ENCODE data around the gene LMAN2L. TPM values are rescaled to one million over a fixed set of nuclear protein-coding genes. Genes with fewer than 3 reads are reported as not detected.

The LMAN2L gene
- 10 to 100 TPM; 52.6 to 58.6 (median 53.8) TPM for polyA plus RNA-seq (ENCODE audit: insufficient read length in 3 of 3)

- DNase-seq (ENCODE audit: low read depth in 3 of 3, low spot score in 2 of 3), result peak; percentile 85 to 96 (median 95)
Measured at GRCh38 chr2:96739633-96740428, at the start of gene LMAN2L. Gene LMAN2L (minus strand): TSS chr2:96740064. CDS start chr2:96740040, 24 bp downstream.

GRCh38 chr2:96789245-96789617, 49.4 kb upstream of the LMAN2L start:
- no peak for DNase-seq (ENCODE audit: low read depth in 3 of 3, low spot score in 2 of 3)

- DNase-seq (ENCODE audit: low read depth in 3 of 3, low spot score in 2 of 3), result no peak
Measured at GRCh38 chr2:96788442-96789244, 48.8 kb upstream of the LMAN2L start.

- DNase-seq (ENCODE audit: low read depth in 3 of 3, low spot score in 2 of 3), result no peak
Measured at GRCh38 chr2:96787411-96787810, 47.5 kb upstream of the LMAN2L start.

- no peak for DNase-seq (ENCODE audit: low read depth in 3 of 3, low spot score in 2 of 3)
Measured at GRCh38 chr2:96783388-96783787, 43.5 kb upstream of the LMAN2L start.

- no peak for DNase-seq (ENCODE audit: low read depth in 3 of 3, low spot score in 2 of 3)
Measured at GRCh38 chr2:96775160-96775559, 35.3 kb upstream of the LMAN2L start.

GRCh38 chr2:96773922-96774321, 34.1 kb upstream of the LMAN2L start:
- no peak for DNase-seq (ENCODE audit: low read depth in 3 of 3, low spot score in 2 of 3)

- no peak for DNase-seq (ENCODE audit: low read depth in 3 of 3, low spot score in 2 of 3)
Measured at GRCh38 chr2:96772903-96773671, 33.2 kb upstream of the LMAN2L start.

GRCh38 chr2:96771796-96772618, 32.1 kb upstream of the LMAN2L start:
- no peak for DNase-seq (ENCODE audit: low read depth in 3 of 3, low spot score in 2 of 3)

GRCh38 chr2:96770442-96771202, 30.8 kb upstream of the LMAN2L start:
- DNase-seq (ENCODE audit: low read depth in 3 of 3, low spot score in 2 of 3), result no peak

- DNase-seq (ENCODE audit: low read depth in 3 of 3, low spot score in 2 of 3), result no peak
Measured at GRCh38 chr2:96769814-96770213, 29.9 kb upstream of the LMAN2L start.

- DNase-seq (ENCODE audit: low read depth in 3 of 3, low spot score in 2 of 3), result no peak
Measured at GRCh38 chr2:96768083-96768561, 28.3 kb upstream of the LMAN2L start.

GRCh38 chr2:96767135-96767871, 27.4 kb upstream of the LMAN2L start:
- DNase-seq (ENCODE audit: low read depth in 3 of 3, low spot score in 2 of 3), result no peak

- no peak for DNase-seq (ENCODE audit: low read depth in 3 of 3, low spot score in 2 of 3)
Measured at GRCh38 chr2:96764253-96764637, 24.4 kb upstream of the LMAN2L start.

- no peak for DNase-seq (ENCODE audit: low read depth in 3 of 3, low spot score in 2 of 3)
Measured at GRCh38 chr2:96763511-96764252, 23.8 kb upstream of the LMAN2L start.

- no peak for DNase-seq (ENCODE audit: low read depth in 3 of 3, low spot score in 2 of 3)
Measured at GRCh38 chr2:96762529-96763311, 22.9 kb upstream of the LMAN2L start.

Measured in right renal cortex interstitium (tissue), 3 donors.